Measurements from ENCODE around the gene KRT33A.

DNA sequence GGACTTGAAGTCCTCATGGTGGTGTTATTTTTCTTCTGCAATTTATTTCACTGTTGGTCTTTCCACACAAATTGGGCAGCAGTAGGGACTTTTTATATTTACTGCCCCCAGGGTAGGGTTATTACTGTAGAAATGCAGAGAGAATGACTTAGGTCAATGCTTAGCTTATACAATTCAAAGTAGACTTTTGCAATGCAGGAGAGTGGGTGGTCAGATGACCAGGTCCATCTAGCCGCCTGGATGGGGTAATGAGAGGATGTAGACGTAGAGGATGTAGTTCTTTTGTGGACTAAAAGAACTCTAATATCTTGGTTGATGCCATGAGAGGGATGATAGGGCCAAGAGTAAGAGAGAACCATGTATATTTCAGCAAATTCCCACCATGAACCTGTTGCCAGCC is 32.4 kb downstream of the KRT33A start:
- TF ChIP-seq, protein P1, sequence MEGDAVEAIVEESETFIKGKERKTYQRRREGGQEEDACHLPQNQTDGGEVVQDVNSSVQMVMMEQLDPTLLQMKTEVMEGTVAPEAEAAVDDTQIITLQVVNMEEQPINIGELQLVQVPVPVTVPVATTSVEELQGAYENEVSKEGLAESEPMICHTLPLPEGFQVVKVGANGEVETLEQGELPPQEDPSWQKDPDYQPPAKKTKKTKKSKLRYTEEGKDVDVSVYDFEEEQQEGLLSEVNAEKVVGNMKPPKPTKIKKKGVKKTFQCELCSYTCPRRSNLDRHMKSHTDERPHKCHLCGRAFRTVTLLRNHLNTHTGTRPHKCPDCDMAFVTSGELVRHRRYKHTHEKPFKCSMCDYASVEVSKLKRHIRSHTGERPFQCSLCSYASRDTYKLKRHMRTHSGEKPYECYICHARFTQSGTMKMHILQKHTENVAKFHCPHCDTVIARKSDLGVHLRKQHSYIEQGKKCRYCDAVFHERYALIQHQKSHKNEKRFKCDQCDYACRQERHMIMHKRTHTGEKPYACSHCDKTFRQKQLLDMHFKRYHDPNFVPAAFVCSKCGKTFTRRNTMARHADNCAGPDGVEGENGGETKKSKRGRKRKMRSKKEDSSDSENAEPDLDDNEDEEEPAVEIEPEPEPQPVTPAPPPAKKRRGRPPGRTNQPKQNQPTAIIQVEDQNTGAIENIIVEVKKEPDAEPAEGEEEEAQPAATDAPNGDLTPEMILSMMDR (IDR thresholded peaks at IDR 0.05; ENCODE audit: insufficient read depth, low read length, poor library complexity, severe bottlenecking), result no peak
- no peak for TF ChIP-seq EZH2phosphoT487 (conservative IDR thresholded peaks at IDR 0.05; ENCODE audit: low read length)
